GM19372 (cell line): ENCODE measurements around the gene SLC12A8.

Source experiments
- ATAC-seq: cut with Tn5 transposase; IDR thresholded peaks from one replicate; pipeline ENCODE4 v1.9.1; 2021; ENCODE audit warnings: mild to moderate bottlenecking, low read depth, moderate library complexity; ENCODE audit not compliant: unreplicated experiment

Gene SLC12A8

GRCh38 chr3:125043599-125044151, 168.9 kb downstream of the SLC12A8 start:
- no peak for ATAC-seq

- no peak for ATAC-seq
Observed at GRCh38 chr3:125042725-125043406, 169.7 kb downstream of the SLC12A8 start.

GRCh38 chr3:125039131-125040100, 173.1 kb downstream of the SLC12A8 start:
- ATAC-seq = no peak

- ATAC-seq = no peak
Observed at GRCh38 chr3:125037498-125038150, 174.9 kb downstream of the SLC12A8 start.

- no peak for ATAC-seq
Observed at GRCh38 chr3:125035217-125035616, 177.3 kb downstream of the SLC12A8 start.

- no peak for ATAC-seq
Observed at GRCh38 chr3:125033616-125034015, 178.9 kb downstream of the SLC12A8 start.

- ATAC-seq = no peak
Observed at GRCh38 chr3:125033135-125033534, 179.4 kb downstream of the SLC12A8 start.

- ATAC-seq = no peak
Observed at GRCh38 chr3:125032683-125033082, 179.9 kb downstream of the SLC12A8 start.
